ENCODE data around the gene KRTAP21-2.
A peak's percentile ranks its signal among the peaks of the same experiment; 100 is the strongest.
"Not testable (repeated sequence)": the region's sequence is repeated elsewhere in the genome, so short reads cannot be mapped to it uniquely, and the experiment has no call there.

The KRTAP21-2 gene

DNA sequence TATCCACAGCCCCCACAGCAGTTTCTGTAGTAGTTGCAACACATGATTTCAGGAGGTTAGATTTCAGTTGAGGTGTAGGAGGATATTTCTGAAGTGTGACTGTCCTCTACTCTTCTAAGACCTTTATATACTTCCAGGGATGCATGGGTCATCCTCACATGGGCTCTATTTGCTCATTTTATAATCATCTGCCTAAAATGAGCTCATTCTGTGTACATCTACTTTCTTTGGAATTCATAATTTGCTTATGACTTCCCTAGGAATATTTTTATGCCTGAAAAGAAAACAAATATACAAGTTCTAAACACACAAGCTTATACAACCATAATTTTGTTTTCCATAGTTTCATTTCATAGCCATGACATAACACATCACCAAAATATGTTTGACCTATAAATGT lies at the start of gene KRTAP21-2:
Gene KRTAP21-2, minus strand, starts transcription at position 101 of the 400 bp plus-strand sequence. Its CDS starts 57 bp downstream, at position 44.
- no peak for DNase-seq (ENCODE audit: low read depth)

DNA sequence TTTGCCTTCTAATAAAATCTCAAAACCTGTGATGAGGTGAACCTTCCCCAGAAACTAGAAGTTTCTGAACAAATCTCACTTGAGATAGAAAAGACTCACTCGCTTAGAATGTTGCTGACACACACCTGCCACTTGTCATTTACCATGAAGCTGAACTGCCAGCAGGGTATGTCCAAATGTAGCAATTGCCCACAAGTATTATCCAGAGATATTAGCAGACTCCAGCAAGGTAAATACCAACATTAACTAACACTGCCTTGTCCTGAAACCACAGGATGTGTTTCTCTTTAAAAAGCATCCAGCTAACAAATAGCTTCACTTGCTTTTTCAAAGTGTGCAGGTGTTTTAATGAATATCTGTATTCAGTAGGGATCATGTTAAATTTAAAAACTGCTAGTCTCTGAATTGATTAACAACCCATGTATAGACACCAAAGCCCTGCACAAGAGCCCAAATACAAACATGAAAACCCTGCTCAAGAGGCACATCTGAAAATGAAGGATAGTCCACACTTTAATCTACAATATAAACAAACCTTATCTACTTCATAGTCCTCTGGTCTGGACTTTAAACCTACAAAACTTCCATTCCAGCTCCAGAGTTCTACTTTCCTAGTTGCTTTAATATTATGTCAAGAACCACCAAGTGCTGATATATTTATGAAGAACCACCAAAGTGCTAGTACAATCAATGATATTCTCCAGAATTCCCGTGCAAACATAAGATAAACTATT lies 46.7 kb upstream of the KRTAP21-2 start:
- DNase-seq (ENCODE audit: low read depth), result no peak

DNA sequence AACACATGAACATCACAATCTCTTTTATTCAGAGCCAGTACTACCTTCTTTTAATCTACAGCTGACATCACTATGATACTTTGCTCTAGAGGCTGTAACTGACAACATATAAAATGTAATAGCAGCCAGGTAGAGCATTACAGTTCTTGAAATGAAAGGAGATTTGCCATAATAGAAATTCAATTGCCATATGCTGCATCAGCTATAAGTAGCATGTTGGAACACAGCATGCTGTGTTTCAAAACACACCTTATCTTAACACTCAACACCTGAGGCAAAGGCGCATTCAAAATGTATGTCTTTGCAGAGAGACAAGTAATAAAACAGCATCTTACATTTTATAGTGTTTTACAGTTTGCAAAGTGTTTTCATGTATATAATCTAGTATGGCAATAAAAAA lies 32.2 kb upstream of the KRTAP21-2 start:
- DNase-seq (ENCODE audit: low read depth), result no peak

DNA sequence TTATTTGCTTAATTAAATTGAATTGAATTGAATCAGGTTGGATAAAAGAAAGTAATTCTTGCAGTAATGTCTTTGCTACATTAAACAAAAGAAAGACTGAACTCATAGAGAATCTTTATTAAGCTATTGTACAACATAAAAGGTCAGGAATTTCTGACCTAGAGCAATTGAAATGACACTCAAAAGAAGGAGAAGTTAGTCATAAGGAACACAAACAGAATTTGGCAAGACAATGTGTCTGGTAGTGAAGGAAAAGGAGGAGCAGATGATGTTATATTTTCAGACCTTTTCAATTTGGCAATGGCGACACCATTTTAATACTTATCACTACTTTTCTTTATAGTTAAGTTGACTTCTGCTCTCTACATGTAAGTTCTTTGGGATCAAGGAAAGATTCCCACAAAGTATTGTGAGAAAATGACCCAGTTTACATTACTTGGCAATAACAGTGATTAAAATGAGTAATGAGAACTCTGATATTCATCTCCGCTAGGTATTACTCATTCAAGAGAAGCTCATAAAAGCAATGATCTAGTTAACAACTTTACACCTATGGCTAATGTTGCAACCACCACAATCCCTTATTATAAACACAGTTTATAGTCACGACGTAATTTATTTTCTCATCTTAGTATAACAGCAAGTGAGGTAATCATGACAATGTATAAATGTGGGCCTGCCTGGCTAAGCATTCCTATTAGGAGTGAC lies 22.8 kb upstream of the KRTAP21-2 start:
- no peak for DNase-seq (ENCODE audit: low read depth)

DNA sequence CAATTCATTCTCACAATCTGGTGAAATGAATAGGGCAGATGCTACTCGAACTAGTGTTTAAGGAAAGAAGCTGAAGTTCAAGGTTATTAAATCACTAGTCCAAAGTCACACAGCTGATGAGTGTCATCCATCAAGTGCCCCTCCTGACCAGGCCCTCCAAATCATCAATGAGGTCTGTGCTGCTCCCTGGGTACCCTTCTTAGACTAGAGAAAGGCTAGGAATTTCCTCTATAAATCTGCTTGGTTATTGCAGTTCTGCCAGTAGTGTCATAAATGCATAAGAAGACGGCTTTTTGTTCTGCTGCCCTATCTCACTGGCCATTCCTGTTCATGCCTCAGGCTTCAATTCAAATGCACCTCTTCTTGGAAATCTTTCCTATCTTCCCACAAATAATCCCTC lies 13.7 kb upstream of the KRTAP21-2 start:
- DNase-seq (ENCODE audit: low read depth), result no peak

DNA sequence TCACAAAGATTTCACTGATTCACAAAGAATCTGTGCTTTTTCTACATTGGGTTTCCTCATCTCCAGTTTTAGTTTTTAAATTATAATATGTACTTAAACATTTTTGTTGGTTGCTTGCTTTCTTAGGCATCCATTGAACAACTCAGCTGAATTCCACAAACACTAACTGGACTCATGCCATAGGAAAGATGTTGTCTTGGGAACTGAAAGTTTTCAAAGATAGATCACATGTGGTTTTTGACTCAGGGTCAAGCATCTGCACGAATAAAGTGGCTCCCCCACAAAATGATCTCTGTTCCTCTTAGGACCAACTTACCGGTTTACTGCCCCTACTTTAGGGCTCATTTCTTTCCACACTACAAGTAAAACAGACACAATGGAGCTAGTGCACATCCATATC lies 11.2 kb upstream of the KRTAP21-2 start:
- no peak for DNase-seq (ENCODE audit: low read depth)

DNA sequence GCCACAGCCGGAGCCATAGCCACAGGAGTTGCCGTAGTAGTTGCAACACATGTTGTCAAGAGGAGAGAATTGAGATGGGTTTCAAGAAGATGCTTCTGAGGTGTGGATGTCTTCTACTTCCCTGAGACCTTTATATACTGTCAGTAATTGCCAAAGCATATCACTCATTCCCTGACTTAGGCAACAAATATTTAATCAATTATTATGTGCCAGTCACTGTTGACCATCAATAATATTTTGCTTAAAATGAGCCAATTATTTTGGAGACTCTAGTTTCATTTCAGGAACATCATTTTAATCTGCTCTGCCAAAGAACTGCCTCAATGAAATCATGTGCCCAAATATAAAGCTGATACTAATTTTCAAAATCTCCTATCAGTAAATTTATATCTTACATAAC lies 8.3 kb upstream of the KRTAP21-2 start, which contains the start of gene KRTAP21-1:
Gene KRTAP21-1, minus strand, starts transcription at position 101 of the 400 bp plus-strand sequence. Its CDS starts 50 bp downstream, at position 51.
- DNase-seq (ENCODE audit: low read depth), result not testable (repeated sequence)

DNA sequence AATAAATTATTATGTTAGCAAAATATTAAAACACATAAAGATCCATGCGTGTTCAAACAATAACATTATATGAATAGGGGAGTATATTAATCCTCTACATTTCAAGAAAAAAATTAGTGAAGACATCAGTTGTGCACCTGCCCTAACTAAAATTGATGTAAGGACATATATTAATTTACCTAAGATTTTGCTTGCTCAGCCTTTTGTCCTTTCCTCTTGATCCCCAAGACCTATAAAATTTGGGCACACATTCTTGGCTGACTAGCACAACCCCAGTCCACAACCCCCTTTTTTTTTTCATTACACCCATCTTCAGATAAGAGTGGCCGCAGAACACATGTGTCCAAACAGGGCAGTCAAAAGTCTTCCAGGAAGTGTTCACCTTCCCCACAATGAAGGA lies 6.6 kb downstream of the KRTAP21-2 start:
- DNase-seq (ENCODE audit: low read depth), result no peak

DNA sequence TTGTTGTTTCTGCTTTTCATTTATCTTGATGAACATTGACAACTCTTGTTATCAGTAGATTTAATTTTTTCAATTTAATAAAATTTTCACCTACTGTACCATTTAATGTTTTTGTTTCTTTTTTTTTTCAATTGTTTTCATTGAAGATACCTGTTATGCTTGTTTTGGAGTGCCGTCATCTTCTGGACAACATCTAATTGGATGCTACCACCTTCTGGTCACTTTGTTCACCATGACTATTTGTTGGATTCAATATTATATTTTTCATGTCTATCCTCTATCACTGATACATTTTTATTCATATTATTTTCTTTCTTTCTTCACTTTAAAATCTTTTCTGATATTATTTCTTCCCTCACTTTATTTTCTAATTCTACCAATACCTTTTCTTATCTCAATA lies 14.0 kb downstream of the KRTAP21-2 start:
- DNase-seq (ENCODE audit: low read depth), result no peak

DNA sequence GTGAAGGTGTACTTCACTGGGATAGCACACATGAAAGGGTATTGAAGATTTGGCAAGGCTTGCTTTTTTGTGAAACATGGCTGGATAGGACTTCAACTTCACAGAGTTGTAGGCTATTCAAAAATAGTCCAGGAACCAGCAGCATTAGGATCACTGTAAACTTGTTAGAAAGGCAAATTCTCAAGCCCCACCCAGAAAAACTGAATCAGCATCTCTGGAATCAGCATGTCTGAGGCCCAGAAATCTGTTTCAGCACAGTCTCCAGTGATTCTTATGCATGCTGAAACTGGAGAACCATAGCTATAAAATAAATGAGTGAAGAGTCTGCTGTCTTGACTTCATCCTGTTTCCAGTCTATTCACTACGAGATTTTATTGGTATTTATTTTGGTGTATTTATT lies 20.3 kb downstream of the KRTAP21-2 start:
- DNase-seq (ENCODE audit: low read depth), result no peak

DNA sequence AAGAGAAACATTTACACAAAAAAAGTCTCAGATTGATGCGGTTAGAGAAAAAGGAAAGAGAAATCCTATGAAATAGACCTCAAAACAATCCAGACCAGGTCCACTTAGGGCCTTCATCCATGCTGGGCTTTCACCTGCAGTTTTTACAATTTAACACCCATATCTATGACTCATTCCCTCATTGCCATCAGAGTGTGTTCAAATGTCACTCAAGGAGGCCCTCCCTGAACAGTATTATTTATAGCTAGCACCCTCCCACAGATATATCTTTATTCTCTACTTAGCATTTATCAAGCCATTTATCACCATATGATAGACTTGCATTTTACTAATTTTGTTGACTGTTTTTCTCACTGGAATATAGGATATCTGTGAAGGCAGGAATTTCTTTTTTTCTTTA lies 27.7 kb downstream of the KRTAP21-2 start:
- DNase-seq (ENCODE audit: low read depth), result no peak

DNA sequence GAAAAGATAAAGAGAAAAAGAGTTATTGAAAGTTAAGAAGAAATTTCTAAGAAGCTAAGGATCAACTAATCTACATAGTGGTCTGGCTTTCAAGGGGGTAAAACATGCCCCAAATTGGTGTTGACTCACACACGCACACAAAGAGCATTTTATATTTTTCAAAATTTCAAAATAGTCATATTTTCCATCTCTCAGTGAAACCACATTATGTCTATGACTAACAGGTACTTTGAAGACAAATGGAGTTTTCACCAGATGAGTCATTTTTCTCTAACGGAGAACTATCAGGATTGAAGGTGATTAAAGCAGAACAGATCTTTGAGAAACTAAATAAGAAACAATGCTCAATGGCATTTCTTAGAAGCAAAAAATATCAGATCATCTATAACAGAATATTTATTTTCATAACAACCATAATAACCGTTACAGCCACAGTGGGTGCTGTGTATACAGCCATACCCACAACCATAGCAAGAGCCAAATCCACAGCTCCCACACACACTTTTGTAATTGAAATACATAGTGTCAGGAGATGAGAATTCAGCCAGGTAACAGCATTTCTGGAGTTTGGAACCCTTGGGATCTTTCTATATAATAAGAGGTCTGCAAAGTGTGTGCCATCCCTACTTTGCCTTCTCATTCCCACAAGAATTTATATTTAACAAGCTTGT lies 28.7 kb downstream of the KRTAP21-2 start, which contains the start of gene KRTAP21-3:
Gene KRTAP21-3, minus strand, starts transcription at position 539 of the 671 bp plus-strand sequence. Its CDS starts 18 bp downstream, at position 521.
- no peak for DNase-seq (ENCODE audit: low read depth)

DNA sequence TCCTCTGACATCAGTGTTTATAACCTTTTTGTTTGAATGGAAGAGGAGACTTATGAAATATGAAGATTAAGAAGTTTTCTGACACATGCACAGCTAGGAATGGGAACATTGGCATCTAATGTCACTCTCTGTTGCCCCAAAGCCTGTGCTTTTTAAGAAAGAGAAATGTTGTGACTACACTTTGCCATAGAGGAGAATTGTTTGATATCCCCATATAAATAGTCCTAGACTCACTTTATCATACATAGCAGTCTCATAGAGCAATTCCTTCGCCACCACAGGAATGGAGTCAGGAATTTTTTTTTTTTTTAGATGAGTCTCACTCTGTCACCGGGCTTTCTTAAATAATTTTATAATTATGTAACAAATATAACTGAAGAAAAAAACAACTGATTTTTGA lies 30.0 kb downstream of the KRTAP21-2 start:
- no peak for DNase-seq (ENCODE audit: low read depth)

DNA sequence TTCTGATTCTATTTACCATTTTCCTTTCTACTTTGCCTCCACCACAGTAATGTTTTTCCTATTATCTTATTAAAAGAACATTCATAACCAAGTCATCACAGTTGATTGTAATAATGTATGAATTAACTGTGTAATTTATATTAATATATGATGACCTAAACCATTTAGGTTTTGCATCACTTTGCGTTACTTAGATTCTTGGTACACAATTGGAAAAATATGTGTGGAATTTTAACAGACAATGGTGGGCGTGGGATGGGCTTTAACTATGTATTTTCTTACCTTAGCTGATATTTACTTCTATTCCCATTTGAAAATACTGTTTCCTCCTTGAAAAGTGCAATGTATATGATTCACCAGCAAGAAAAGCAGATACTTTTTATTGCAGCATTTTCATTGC lies 32.1 kb downstream of the KRTAP21-2 start:
- no peak for DNase-seq (ENCODE audit: low read depth)

DNA sequence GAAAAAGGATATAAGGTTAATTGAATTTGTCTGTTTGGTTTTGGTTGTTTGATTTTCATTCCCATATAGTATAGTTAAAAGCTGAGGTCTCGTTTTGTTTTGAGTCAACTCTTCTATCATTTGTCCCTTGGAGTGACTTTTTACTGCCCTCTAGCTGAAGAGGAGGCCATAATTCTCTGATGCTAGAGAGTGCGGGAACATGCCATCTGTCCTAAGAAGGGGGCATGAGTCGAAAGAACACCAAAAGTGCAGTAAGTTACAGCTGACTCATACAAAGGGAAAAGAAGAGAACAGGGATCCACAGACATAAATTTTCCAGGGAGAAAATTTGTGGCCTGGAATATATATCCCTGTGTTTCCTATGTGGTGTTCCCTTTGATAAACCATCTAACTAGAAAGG lies 32.6 kb downstream of the KRTAP21-2 start:
- no peak for DNase-seq (ENCODE audit: low read depth)

DNA sequence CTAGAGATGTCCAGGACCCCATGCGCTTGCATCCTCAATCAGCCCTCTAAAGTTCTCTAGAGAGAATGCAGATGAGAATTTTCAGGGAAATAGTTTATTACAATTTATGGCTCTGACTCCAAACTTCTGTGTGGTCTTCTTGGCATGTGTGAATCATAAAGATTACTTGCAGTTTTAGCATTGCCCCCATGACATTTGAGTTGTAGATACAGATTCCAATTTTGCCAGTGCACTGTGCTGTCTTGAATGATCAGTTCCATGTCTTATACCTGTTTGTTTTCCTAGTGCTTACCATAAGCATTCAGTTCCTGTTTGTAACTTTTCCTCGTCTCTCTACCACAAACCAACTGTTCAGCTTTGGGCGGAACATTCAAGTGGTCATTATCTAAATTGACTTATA lies 33.3 kb downstream of the KRTAP21-2 start:
- no peak for DNase-seq (ENCODE audit: low read depth)

DNA sequence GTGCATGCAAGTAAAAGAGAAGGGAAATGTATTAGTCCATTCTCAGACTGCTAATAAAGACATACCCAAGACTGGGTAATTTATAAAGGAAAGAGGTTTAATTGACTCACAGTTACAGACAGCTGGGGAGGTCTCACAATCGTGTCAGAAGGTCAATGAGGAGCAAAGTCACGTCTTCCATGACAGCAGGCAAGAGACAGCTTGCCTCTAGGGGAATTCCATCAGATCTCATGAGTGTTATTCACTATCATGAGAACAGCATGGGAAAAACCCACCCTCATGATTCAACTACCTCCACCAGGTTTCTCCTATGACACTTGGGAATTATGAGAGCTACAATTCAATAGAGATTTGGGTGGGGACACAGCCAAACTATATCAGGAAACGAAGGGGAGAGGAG lies 36.6 kb downstream of the KRTAP21-2 start:
- DNase-seq (ENCODE audit: low read depth), result peak; percentile 39

DNA sequence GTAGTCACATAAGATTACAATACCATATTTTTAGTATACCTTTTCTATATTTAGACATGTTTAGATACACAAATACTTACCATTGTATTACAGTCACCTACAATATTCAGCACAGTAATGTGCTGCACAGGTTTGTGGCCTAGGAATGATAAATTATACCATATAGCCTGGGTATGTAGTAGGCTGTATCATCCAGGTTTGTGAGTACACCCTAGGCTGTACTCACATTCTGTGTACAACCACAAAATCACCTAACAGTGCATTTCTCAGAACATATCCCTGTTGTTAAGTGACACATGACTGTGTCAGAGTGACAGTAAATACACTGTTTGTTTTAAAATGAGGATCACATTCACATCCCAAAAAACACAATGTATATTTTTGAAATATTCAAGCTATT lies 39.6 kb downstream of the KRTAP21-2 start:
- no peak for DNase-seq (ENCODE audit: low read depth)

All from activated T-cell treated with anti-CD3 and anti-CD28 coated beads for 24 hours (primary cell).